Esophagus muscularis mucosa (tissue), 3 donors: ENCODE measurements around the gene CYSLTR2.

ENCODE experiments used
- CTCF ChIP-seq, 3 experiments: fragments of 200-600 bp in 2 of 3; fragments of 450-650 bp in 1 of 3; sonication (generic) in 2 of 3; IDR thresholded peaks; one replicate each; pipeline ENCODE4 v1.5.1; 2017 to 2019; ENCODE audit warnings: antibody characterized with exemption in 3 of 3, mild to moderate bottlenecking in 2 of 3, moderate library complexity in 1 of 3
- POLR2A ChIP-seq: fragments of 450-650 bp; IDR thresholded peaks from one replicate; pipeline ENCODE4 v1.6.1; 2017; ENCODE audit warnings: antibody characterized with exemption, moderate library complexity, mild to moderate bottlenecking, low read depth

DNA sequence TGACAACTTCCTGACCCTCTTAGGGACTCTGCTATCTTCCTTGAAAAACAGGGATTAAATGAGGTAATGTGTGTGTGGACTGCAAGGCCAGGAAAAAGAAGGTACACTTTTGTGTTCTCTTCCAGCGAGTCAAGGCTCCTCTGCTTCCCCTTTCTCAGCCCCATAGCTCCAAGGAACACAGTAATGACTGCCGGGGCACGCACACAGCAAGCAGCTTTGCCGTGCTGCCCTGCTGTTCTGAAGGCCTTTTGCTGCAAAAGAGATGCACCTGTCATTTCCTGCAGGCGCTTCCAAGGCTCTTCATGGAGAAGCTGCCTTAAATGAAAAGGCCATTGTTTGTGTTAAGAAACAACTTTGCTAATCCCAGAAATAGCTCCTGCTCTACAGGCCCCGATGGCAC lies 84.6 kb downstream of the CYSLTR2 start:
- TF ChIP-seq POLR2A: no peak
- TF ChIP-seq CTCF (IDR thresholded peaks at IDR 0.05): no peak
